WTC11 (cell line): ENCODE data around the gene CHFR. TPM values are rescaled to one million over a fixed set of nuclear protein-coding genes. Genes with fewer than 3 reads are reported as not detected.

Experiments used
- ATAC-seq: fragments of 200-7000 bp; cut with Tn5 transposase; 2 replicates; pipeline ENCODE4 v1.10.0; 2021; ENCODE audit warnings: mild to moderate bottlenecking, moderate library complexity
- CTCF ChIA-PET: fragments of 300-600 bp; sonication (Branson Sonifier 250); formaldehyde crosslinking; loops from one replicate; lab custom pipeline; 2021; ENCODE audit warnings: antibody characterized with exemption; lab: Charles Lee
- POLR2A ChIA-PET: fragments of 350-600 bp; sonication (Branson Sonifier 250); formaldehyde crosslinking; loops from one replicate; lab custom pipeline; 2021; ENCODE audit warnings: antibody characterized with exemption; lab: Charles Lee
- DNase-seq: peaks from one replicate; pipeline ENCODE4 v3.0.0; 2021; ENCODE audit warnings: low spot score
- H3K27ac Mint-ChIP-seq: 2 replicates; pipeline ENCODE4 v1.8.0; 2021; ENCODE audit warnings: mixed read lengths
- H3K27me3 Mint-ChIP-seq: 2 replicates; pipeline ENCODE4 v1.8.0; 2021; ENCODE audit warnings: low read depth, mild to moderate bottlenecking, moderate library complexity, mixed read lengths
- H3K36me3 Mint-ChIP-seq: 2 replicates; pipeline ENCODE4 v1.8.0; 2021; ENCODE audit warnings: mixed read lengths
- H3K4me1 Mint-ChIP-seq: 2 replicates; pipeline ENCODE4 v1.8.0; 2022; ENCODE audit warnings: mixed read lengths
- H3K4me3 Mint-ChIP-seq: 2 replicates; pipeline ENCODE4 v1.8.0; 2021; ENCODE audit warnings: mild to moderate bottlenecking, moderate library complexity, mixed read lengths
- H3K9me3 Mint-ChIP-seq: 2 replicates; pipeline ENCODE4 v1.8.0; 2021; ENCODE audit warnings: mixed read lengths
- FOXP4 ChIP-seq: sonication (generic); formaldehyde crosslinking; IDR thresholded peaks from 2 replicates; pipeline ENCODE4 v1.8.0; 2022; ENCODE audit warnings: mild to moderate bottlenecking, missing genetic modification reagents
- JAZF1 ChIP-seq: fragments of 250-450 bp; sonication (Bioruptor Pico); IDR thresholded peaks from 2 replicates; pipeline ENCODE4 v1.9.0; 2021; ENCODE audit warnings: moderate library complexity, mild to moderate bottlenecking, inconsistent platforms
- NFE2L1 ChIP-seq: sonication (generic); formaldehyde crosslinking; IDR thresholded peaks from 2 replicates; pipeline ENCODE4 v1.8.1; 2023; ENCODE audit warnings: missing genetic modification reagents
- PRDM15 ChIP-seq: sonication (generic); formaldehyde crosslinking; IDR thresholded peaks from 2 replicates; pipeline ENCODE4 v1.8.0; 2022; ENCODE audit warnings: missing genetic modification reagents
- TCF7 ChIP-seq: sonication (generic); formaldehyde crosslinking; IDR thresholded peaks from 2 replicates; pipeline ENCODE4 v1.8.0; 2022; ENCODE audit warnings: mild to moderate bottlenecking, low read depth, missing genetic modification reagents, moderate library complexity
- TP53 ChIP-seq: sonication (generic); formaldehyde crosslinking; IDR thresholded peaks from 2 replicates; pipeline ENCODE4 v1.8.1; 2023; ENCODE audit warnings: mild to moderate bottlenecking, missing genetic modification reagents
- ZNF416 ChIP-seq: fragments of 250-450 bp; sonication (Bioruptor Pico); IDR thresholded peaks from 2 replicates; pipeline ENCODE4 v1.9.0; 2021; ENCODE audit warnings: mild to moderate bottlenecking, inconsistent platforms
- total RNA-seq: library from RNA; stranded (reverse); gene quantifications from 3 replicates; pipeline ENCODE4 v1.2.3, GENCODE V29; 2021
- TF ChIP-seq, protein P1 (sequence below): fragments of 250-450 bp; sonication (Bioruptor Pico); IDR thresholded peaks from 2 replicates; pipeline ENCODE4 v1.9.0; 2021; ENCODE audit warnings: mild to moderate bottlenecking
- TF ChIP-seq, protein P2 (sequence below): sonication (generic); formaldehyde crosslinking; IDR thresholded peaks from 2 replicates; pipeline ENCODE4 v1.8.1; 2023; ENCODE audit warnings: mild to moderate bottlenecking, missing genetic modification reagents, moderate library complexity
- TF ChIP-seq, protein P3 (sequence below): sonication (generic); formaldehyde crosslinking; IDR thresholded peaks from 2 replicates; pipeline ENCODE4 v1.8.1; 2023; ENCODE audit warnings: mild to moderate bottlenecking, missing genetic modification reagents

Gene CHFR
- total RNA-seq, 1 experiment from 2014 or later: 58.7 TPM

GRCh38 chr12:132838410-132839080 is 48.9 kb downstream of the CHFR start (continued):
- no peak for TF ChIP-seq FOXP4 (CRISPR knock-in tag)

DNA sequence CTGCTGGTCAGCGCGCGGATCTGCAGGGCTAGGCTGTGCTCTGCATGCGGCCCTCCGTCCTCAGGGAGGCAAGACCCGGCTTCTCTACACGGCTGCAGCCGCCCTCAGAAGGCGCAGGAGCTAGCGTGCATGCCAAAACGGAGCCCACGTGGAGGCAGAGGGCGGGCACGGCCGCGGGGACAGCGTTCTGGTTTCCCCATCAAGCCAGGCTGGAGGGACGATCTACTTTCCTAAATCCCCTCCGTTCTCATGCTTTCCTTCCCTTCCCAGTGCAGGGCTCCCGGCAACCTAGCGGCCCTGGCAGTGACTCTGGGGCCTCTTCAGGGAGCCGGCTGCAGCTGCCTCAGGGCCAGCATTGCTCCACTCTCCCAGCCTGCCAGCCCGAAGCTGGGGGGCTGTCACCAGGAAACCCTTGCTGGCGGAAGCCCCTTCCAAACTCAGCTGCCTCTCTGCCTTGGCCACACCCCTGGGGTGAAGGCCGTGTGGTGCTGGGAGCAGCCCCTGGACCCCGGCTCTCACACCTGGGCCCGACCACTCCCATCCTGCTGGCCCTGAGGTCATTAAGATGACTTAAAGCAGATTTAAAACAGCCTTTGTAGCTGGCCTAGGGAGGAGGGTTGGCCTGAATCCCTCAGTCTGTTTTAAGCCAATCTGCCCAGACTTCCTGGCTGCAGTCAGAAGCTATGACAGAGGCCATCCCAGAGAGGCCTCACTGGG is 49.6 kb downstream of the CHFR start:
- H3K27ac Mint-ChIP-seq: no peak overlapping the region
- no peaks in the 10 kb centered on the region for H3K9me3 Mint-ChIP-seq
- POLR2A ChIA-PET: interaction anchor here (1.1 to 1.2 kb wide), 2 partner anchors 10 to 12 kb away, joined by 3 to 4 read pairs; no protein-coding TSS in a partner anchor
- TF ChIP-seq JAZF1 (CRISPR knock-in tag): no peak
- TF ChIP-seq, protein P1, sequence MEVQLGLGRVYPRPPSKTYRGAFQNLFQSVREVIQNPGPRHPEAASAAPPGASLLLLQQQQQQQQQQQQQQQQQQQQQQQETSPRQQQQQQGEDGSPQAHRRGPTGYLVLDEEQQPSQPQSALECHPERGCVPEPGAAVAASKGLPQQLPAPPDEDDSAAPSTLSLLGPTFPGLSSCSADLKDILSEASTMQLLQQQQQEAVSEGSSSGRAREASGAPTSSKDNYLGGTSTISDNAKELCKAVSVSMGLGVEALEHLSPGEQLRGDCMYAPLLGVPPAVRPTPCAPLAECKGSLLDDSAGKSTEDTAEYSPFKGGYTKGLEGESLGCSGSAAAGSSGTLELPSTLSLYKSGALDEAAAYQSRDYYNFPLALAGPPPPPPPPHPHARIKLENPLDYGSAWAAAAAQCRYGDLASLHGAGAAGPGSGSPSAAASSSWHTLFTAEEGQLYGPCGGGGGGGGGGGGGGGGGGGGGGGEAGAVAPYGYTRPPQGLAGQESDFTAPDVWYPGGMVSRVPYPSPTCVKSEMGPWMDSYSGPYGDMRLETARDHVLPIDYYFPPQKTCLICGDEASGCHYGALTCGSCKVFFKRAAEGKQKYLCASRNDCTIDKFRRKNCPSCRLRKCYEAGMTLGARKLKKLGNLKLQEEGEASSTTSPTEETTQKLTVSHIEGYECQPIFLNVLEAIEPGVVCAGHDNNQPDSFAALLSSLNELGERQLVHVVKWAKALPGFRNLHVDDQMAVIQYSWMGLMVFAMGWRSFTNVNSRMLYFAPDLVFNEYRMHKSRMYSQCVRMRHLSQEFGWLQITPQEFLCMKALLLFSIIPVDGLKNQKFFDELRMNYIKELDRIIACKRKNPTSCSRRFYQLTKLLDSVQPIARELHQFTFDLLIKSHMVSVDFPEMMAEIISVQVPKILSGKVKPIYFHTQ (CRISPR knock-in tag): no peak
- no peak for TF ChIP-seq TCF7
- TF ChIP-seq ZNF416 (CRISPR knock-in tag): no peak
- no peak for TF ChIP-seq PRDM15
- TF ChIP-seq TP53 (CRISPR knock-in tag): no peak
- TF ChIP-seq, protein P2, sequence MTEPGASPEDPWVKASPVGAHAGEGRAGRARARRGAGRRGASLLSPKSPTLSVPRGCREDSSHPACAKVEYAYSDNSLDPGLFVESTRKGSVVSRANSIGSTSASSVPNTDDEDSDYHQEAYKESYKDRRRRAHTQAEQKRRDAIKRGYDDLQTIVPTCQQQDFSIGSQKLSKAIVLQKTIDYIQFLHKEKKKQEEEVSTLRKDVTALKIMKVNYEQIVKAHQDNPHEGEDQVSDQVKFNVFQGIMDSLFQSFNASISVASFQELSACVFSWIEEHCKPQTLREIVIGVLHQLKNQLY (CRISPR knock-in tag): no peak
- TF ChIP-seq NFE2L1 (CRISPR knock-in tag): no peak
- TF ChIP-seq, protein P3, sequence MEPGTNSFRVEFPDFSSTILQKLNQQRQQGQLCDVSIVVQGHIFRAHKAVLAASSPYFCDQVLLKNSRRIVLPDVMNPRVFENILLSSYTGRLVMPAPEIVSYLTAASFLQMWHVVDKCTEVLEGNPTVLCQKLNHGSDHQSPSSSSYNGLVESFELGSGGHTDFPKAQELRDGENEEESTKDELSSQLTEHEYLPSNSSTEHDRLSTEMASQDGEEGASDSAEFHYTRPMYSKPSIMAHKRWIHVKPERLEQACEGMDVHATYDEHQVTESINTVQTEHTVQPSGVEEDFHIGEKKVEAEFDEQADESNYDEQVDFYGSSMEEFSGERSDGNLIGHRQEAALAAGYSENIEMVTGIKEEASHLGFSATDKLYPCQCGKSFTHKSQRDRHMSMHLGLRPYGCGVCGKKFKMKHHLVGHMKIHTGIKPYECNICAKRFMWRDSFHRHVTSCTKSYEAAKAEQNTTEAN: no peak
- TF ChIP-seq, all 79 proteins: peak for 0
- Mint-ChIP-seq H3K4me1 (no peaks in the 10 kb centered on the region), H3K36me3 (peaks cover 24% of the 10 kb centered on the region), H3K4me3 (no peak overlapping the region), H3K27me3 (no peaks in the 10 kb centered on the region)
- ATAC-seq (peak; percentile 27; the same call in 1 of the 2 replicates), DNase-seq (no peak)
- CTCF ChIA-PET: interaction anchor here (0.9 kb wide), 1 partner anchor 69 kb away, joined by 3 read pairs; no protein-coding TSS in a partner anchor
